H9 (cell line): ENCODE measurements around the gene ERFL. TPM values are rescaled to one million over a fixed set of nuclear protein-coding genes. Genes with fewer than 3 reads are reported as not detected.

ENCODE experiments used
- DNase-seq: peaks from one replicate; pipeline ENCODE4 v3.0.0-alpha.2; 2017
- H2AFZ ChIP-seq: one replicate; pipeline ENCODE4 v1.6.1; 2013; ENCODE audit warnings: mild to moderate bottlenecking, low read length, control low read depth, moderate library complexity
- H2AK5ac ChIP-seq: 2 replicates; pipeline ENCODE4 v1.6.1; 2013; ENCODE audit warnings: low read length, control low read depth, mixed read lengths; ENCODE audit not compliant: insufficient read length
- H2BK120ac ChIP-seq: one replicate; pipeline ENCODE4 v1.6.1; 2013; ENCODE audit warnings: low read depth, mild to moderate bottlenecking, low read length, control low read depth, inconsistent platforms; ENCODE audit not compliant: poor library complexity, severe bottlenecking
- H2BK12ac ChIP-seq: 2 replicates; pipeline ENCODE4 v1.6.1; 2013; ENCODE audit warnings: low read length, control low read depth, mixed read lengths, low read depth; ENCODE audit not compliant: insufficient read length
- H2BK15ac ChIP-seq: 2 replicates; pipeline ENCODE4 v1.6.1; 2013; ENCODE audit warnings: low read depth, low read length, control low read depth
- H2BK20ac ChIP-seq: one replicate; pipeline ENCODE4 v1.6.1; 2013; ENCODE audit warnings: low read depth, mild to moderate bottlenecking, low read length, control low read depth, inconsistent platforms; ENCODE audit not compliant: poor library complexity, severe bottlenecking
- H2BK5ac ChIP-seq: 2 replicates; pipeline ENCODE4 v1.6.1; 2013; ENCODE audit warnings: low read length, control low read depth, mixed read lengths; ENCODE audit not compliant: insufficient read length
- H3K14ac ChIP-seq: 2 replicates; pipeline ENCODE4 v1.6.1; 2013; ENCODE audit warnings: low read length, control low read depth; ENCODE audit not compliant: insufficient read depth
- H3K18ac ChIP-seq: 2 replicates; pipeline ENCODE4 v1.6.1; 2013; ENCODE audit warnings: low read depth, mild to moderate bottlenecking, mixed read lengths, low read length, control low read depth; ENCODE audit not compliant: insufficient read length
- H3K23ac ChIP-seq: 2 replicates; pipeline ENCODE4 v1.6.1; 2013; ENCODE audit warnings: low read length, control low read depth, mixed read lengths, low read depth; ENCODE audit not compliant: insufficient read length
- H3K23me2 ChIP-seq: 2 replicates; pipeline ENCODE4 v1.6.1; 2013; ENCODE audit warnings: low read depth, mild to moderate bottlenecking, mixed read lengths, low read length, control low read depth; ENCODE audit not compliant: insufficient read length, poor library complexity, severe bottlenecking
- H3K27ac ChIP-seq: 2 replicates; pipeline ENCODE4 v1.5.1; 2013; ENCODE audit warnings: low read length, control low read depth, mixed read lengths, low read depth; ENCODE audit not compliant: insufficient read length
- H3K27me3 ChIP-seq: 2 replicates; pipeline ENCODE4 v1.6.1; 2013; ENCODE audit warnings: low read length, control low read depth, inconsistent platforms; ENCODE audit not compliant: insufficient read depth
- H3K4ac ChIP-seq: 2 replicates; pipeline ENCODE4 v1.6.1; 2013; ENCODE audit warnings: low read depth, mild to moderate bottlenecking, control low read depth, inconsistent platforms, low read length, moderate library complexity
- H3K4me1 ChIP-seq: 2 replicates; pipeline ENCODE4 v1.6.1; 2013; ENCODE audit warnings: low read length, control low read depth, inconsistent platforms; ENCODE audit not compliant: insufficient read depth
- H3K4me2 ChIP-seq: 2 replicates; pipeline ENCODE4 v1.6.1; 2013; ENCODE audit warnings: low read length, control low read depth, mixed read lengths; ENCODE audit not compliant: insufficient read length, insufficient read depth
- H3K56ac ChIP-seq: 2 replicates; pipeline ENCODE4 v1.6.1; 2013; ENCODE audit warnings: low read depth, mild to moderate bottlenecking, mixed read lengths, low read length, control low read depth; ENCODE audit not compliant: insufficient read length
- H3K79me1 ChIP-seq: 2 replicates; pipeline ENCODE4 v1.6.1; 2013; ENCODE audit warnings: low read depth, mild to moderate bottlenecking, moderate library complexity, low read length, control low read depth, inconsistent platforms; ENCODE audit not compliant: insufficient read depth, poor library complexity, severe bottlenecking
- H3K79me2 ChIP-seq: 2 replicates; pipeline ENCODE4 v1.6.1; 2013; ENCODE audit warnings: low read length, control low read depth, inconsistent platforms; ENCODE audit not compliant: insufficient read depth
- H3K9ac ChIP-seq: 2 replicates; pipeline ENCODE4 v1.6.1; 2013; ENCODE audit warnings: low read length, control low read depth, mixed read lengths; ENCODE audit not compliant: insufficient read length; ENCODE audit errors: extremely low read depth
- H3K9me3 ChIP-seq: one replicate; pipeline ENCODE4 v1.6.1; 2013; ENCODE audit warnings: low read depth, low read length, inconsistent platforms; ENCODE audit not compliant: control insufficient read depth
- H3T11ph ChIP-seq: one replicate; pipeline ENCODE4 v1.6.1; 2013; ENCODE audit warnings: mild to moderate bottlenecking, low read length, control low read depth, inconsistent platforms
- H4K20me1 ChIP-seq: one replicate; pipeline ENCODE4 v1.6.1; 2013; ENCODE audit not compliant: control insufficient read depth, insufficient read length, insufficient read depth
- H4K5ac ChIP-seq: 2 replicates; pipeline ENCODE4 v1.6.1; 2013; ENCODE audit warnings: low read depth, mild to moderate bottlenecking, mixed read lengths, low read length, control low read depth; ENCODE audit not compliant: insufficient read length
- H4K8ac ChIP-seq: replicated peaks from 2 replicates; pipeline ENCODE4 v1.6.1; 2013; ENCODE audit warnings: low read length, control low read depth, mixed read lengths, low read depth; ENCODE audit not compliant: insufficient read length
- H4K91ac ChIP-seq: 2 replicates; pipeline ENCODE4 v1.6.1; 2013; ENCODE audit warnings: low read depth, mild to moderate bottlenecking, moderate library complexity, mixed read lengths, low read length, control low read depth; ENCODE audit not compliant: insufficient read length
- H3K27ac Mint-ChIP-seq, 3 experiments: 2 replicates in 2 of 3; 3 replicates in 1 of 3; pipeline ENCODE4 v1.8.0; 2020 to 2021; ENCODE audit warnings: mixed read lengths in 3 of 3, mild to moderate bottlenecking in 1 of 3, moderate library complexity in 1 of 3
- H3K27me3 Mint-ChIP-seq: 2 replicates; pipeline ENCODE4 v1.8.0; 2021; ENCODE audit warnings: low read depth, mild to moderate bottlenecking, moderate library complexity, mixed read lengths
- H3K36me3 Mint-ChIP-seq, 3 experiments: 2 replicates in 2 of 3; 3 replicates in 1 of 3; pipeline ENCODE4 v1.8.0; 2020 to 2021; ENCODE audit warnings: low read depth in 3 of 3, mixed read lengths in 3 of 3; ENCODE audit not compliant: insufficient read depth in 1 of 3
- H3K4me1 Mint-ChIP-seq, 2 experiments: 2 replicates each; pipeline ENCODE4 v1.8.0; 2020; ENCODE audit warnings: mixed read lengths in 2 of 2
- H3K4me3 Mint-ChIP-seq, 2 experiments: 2 replicates in 1 of 2; 3 replicates in 1 of 2; pipeline ENCODE4 v1.8.0; 2020 to 2021; ENCODE audit warnings: mild to moderate bottlenecking in 2 of 2, mixed read lengths in 2 of 2, moderate library complexity in 1 of 2
- H3K9me3 Mint-ChIP-seq, 2 experiments: 2 replicates in 1 of 2; 3 replicates in 1 of 2; pipeline ENCODE4 v1.8.0; 2020; ENCODE audit warnings: mild to moderate bottlenecking in 2 of 2, mixed read lengths in 2 of 2, moderate library complexity in 1 of 2
- CTCF ChIP-seq: fragments of 200-600 bp; sonication (generic); conservative IDR thresholded peaks from 3 replicates; pipeline ENCODE4 v1.8.0; 2021; ENCODE audit warnings: antibody characterized with exemption, mild to moderate bottlenecking
- WGBS: extraction: QIAGEN DNeasy Blood & Tissue Kit; methylation state at CpG from one replicate; pipeline ENCODE4 v1.1.7; 2013; ENCODE audit warnings: missing lambda C conversion rate, low lambda C conversion rate, mixed read lengths; ENCODE audit not compliant: insufficient read length; ENCODE audit errors: extremely low coverage; 5-methylcytosine and 5-hydroxymethylcytosine counted together
- total RNA-seq: library from RNA; stranded (reverse); gene quantifications from 2 replicates; pipeline ENCODE4 v1.2.1, GENCODE V29; 2021

Gene ERFL
- total RNA-seq, 1 experiment from 2014 or later, result 0.22 TPM

- DNase-seq, result no peak
- H2BK15ac ChIP-seq, result no peak overlapping the region
- H3K27ac ChIP-seq, result no peak overlapping the region
- H2AK5ac ChIP-seq, result no peak overlapping the region
- no peak overlapping the region for H3K9ac ChIP-seq
- H2BK12ac ChIP-seq, result no peak overlapping the region
- H3K27ac Mint-ChIP-seq, result no peak overlapping the region
- H3K23me2 ChIP-seq, result peaks cover 2% of the 10 kb centered on the region
- no peaks in the 10 kb centered on the region for H3K79me1 ChIP-seq
- no peak overlapping the region for H3K4ac ChIP-seq
- H3K56ac ChIP-seq, result no peak overlapping the region
- peaks cover 3% of the 10 kb centered on the region for H4K20me1 ChIP-seq
- no peak overlapping the region for H2BK5ac ChIP-seq
- H3K14ac ChIP-seq, result no peak overlapping the region
- H2BK20ac ChIP-seq, result no peak overlapping the region
- no peak overlapping the region for H3K18ac ChIP-seq
- H3K36me3 Mint-ChIP-seq, result no peaks in the 10 kb centered on the region
- no peak overlapping the region for H2AFZ ChIP-seq
- no peaks in the 10 kb centered on the region; the same call in 1 of the 2 replicates for H3K4me1 ChIP-seq
- H3K79me2 ChIP-seq, result no peaks in the 10 kb centered on the region
- no peak overlapping the region for H3K23ac ChIP-seq
- H4K91ac ChIP-seq, result no peak overlapping the region
- no peak overlapping the region for H3K4me2 ChIP-seq
- H3K9me3 Mint-ChIP-seq, result no peaks in the 10 kb centered on the region; a peak in 2 of 5 replicates
- no CpG with 5 or more reads among the region's 6 CpGs for WGBS
- no peak overlapping the region for H2BK120ac ChIP-seq
- no peak overlapping the region; a peak in 1 of 5 replicates for H3K4me3 Mint-ChIP-seq
- H3T11ph ChIP-seq, result no peak overlapping the region
- TF ChIP-seq CTCF, result no peak
- H3K27me3 Mint-ChIP-seq, result peaks cover 16% of the 10 kb centered on the region
- peaks cover 93% of the 10 kb centered on the region for H3K27me3 ChIP-seq
- no peak overlapping the region for H4K8ac ChIP-seq
- H4K5ac ChIP-seq, result no peak overlapping the region
- H3K9me3 ChIP-seq, result no peaks in the 10 kb centered on the region
- peaks cover 0 to 17% of the 10 kb centered on the region in 2 experiments; a peak in 2 of 4 replicates for H3K4me1 Mint-ChIP-seq
Measured at GRCh38 chr19:41923045-41923788, 5.0 kb downstream of the ERFL start.
